Measurements from ENCODE around the gene LSM7. TPM values are rescaled to one million over a fixed set of nuclear protein-coding genes. Genes with fewer than 3 reads are reported as not detected.

The LSM7 gene
- total and polyA plus RNA-seq, 9 of the 15 experiments (the other 6 are each of a cell fraction or from before 2014, with no cell fraction given) = 40.5 to 690 (median 265) TPM

- no peak for ATAC-seq
- Histone ChIP-seq H3K9me3 (replicated peaks; ENCODE audit: control insufficient read depth, insufficient read depth, low read depth, low read length) (peaks cover 9% of the 10 kb centered on the region), H2AFZ (ENCODE audit: low read depth, low read length) (no peak overlapping the region), H3K36me3 (ENCODE audit: control insufficient read depth, insufficient read depth, low read length) (no peaks in the 10 kb centered on the region), H3K9me1 (ENCODE audit: control insufficient read depth, insufficient read depth, low read length) (no peaks in the 10 kb centered on the region), H4K20me1 (replicated peaks; ENCODE audit: control insufficient read depth, insufficient read depth, low read length) (no peaks in the 10 kb centered on the region), H3K4me3 (no peak overlapping the region), H3K4me2 (ENCODE audit: insufficient read depth, low read length) (no peak overlapping the region), H3K9ac (ENCODE audit: insufficient read depth in 1 of 2, low read depth in 2 of 2, low read length in 2 of 2) (no peak overlapping the region), H3K27me3 (ENCODE audit: control insufficient read depth in 2 of 2, insufficient read depth in 2 of 2, low read length in 2 of 2) (no peaks in the 10 kb centered on the region), H3K4me1 (replicated peaks in 1 of 2; ENCODE audit: control insufficient read depth in 2 of 2, insufficient read depth in 2 of 2, low read length in 2 of 2) (peaks cover 6 to 8% of the 10 kb centered on the region in 2 experiments), H3K79me2 (ENCODE audit: control insufficient read depth, insufficient read depth, low read length) (no peaks in the 10 kb centered on the region), H3K27ac (ENCODE audit: extremely low read depth, low read depth, low read length) (no peak overlapping the region)
- POLR2A ChIA-PET = interaction anchor here (0.6 to 0.7 kb wide), 2 partner anchors 46 to 97 kb away, joined by 3 read pairs; no protein-coding TSS in a partner anchor
- BruUV-seq (replicated peaks) = no TSS peak
- intact Hi-C loops (cut with micrococcal nuclease) (no loop called here), in situ Hi-C loops (cut with MboI) (no loop called here)
- DNase-seq (ENCODE audit: extremely low read depth in 1 of 4, low spot score in 3 of 4) = no peak
- TF ChIP-seq JUND (IDR thresholded peaks at IDR 0.05; ENCODE audit: borderline replicate concordance, low read depth, low read length) = no peak
- no peak for TF ChIP-seq JUND (tag; IDR thresholded peaks at IDR 0.05; ENCODE audit: borderline replicate concordance, low read depth, low read length)
- TF ChIP-seq MGA (IDR thresholded peaks at IDR 0.05) = no peak
- no peak for TF ChIP-seq E2F8 (IDR thresholded peaks at IDR 0.05; ENCODE audit: low read depth, partially characterized antibody)
- no peak for TF ChIP-seq CBFA2T2 (conservative IDR thresholded peaks at IDR 0.05)
- no peak for TF ChIP-seq ZBTB17 (CRISPR knock-in tag; IDR thresholded peaks at IDR 0.05)
- TF ChIP-seq ZNF121 (CRISPR knock-in tag; conservative IDR thresholded peaks at IDR 0.05) = peak; percentile 72
- FAIRE-seq = no peak
- CTCF ChIA-PET (ENCODE audit: low intra/inter-chr PET ratio) = no interaction called here
- WGBS (ENCODE audit: insufficient coverage, low coverage, missing lambda C conversion rate) = 48% methylated on average over 10 of the region's 15 CpGs
These were observed 48.6 kb upstream of the LSM7 start for GRCh38 chr19:2376784-2377519.

All from K562 (cell line).